GM21526 (cell line): Measurements from ENCODE around the gene PRSS22.

Experiments
- ATAC-seq: cut with Tn5 transposase; IDR thresholded peaks from one replicate; pipeline ENCODE4 v1.9.1; 2021; ENCODE audit warnings: moderate library complexity; ENCODE audit not compliant: unreplicated experiment, low FRiP score

The PRSS22 gene

GRCh38 chr16:2817340-2818271, 40.4 kb downstream of the PRSS22 start:
- no peak for ATAC-seq

- no peak for ATAC-seq
These were observed 41.1 kb downstream of the PRSS22 start, which contains the start of gene PRSS21 for GRCh38 chr16:2816751-2817339. Gene PRSS21 (plus strand): TSS chr16:2817237. CDS start chr16:2817269, 32 bp downstream.

- ATAC-seq, result no peak
These were observed 42.6 kb downstream of the PRSS22 start for GRCh38 chr16:2815299-2815771.

GRCh38 chr16:2814551-2815298, 43.2 kb downstream of the PRSS22 start:
- no peak for ATAC-seq

GRCh38 chr16:2813771-2814221, 44.2 kb downstream of the PRSS22 start:
- ATAC-seq, result no peak

- no peak for ATAC-seq
These were observed 46.1 kb downstream of the PRSS22 start for GRCh38 chr16:2811703-2812471.

- no peak for ATAC-seq
These were observed 47.3 kb downstream of the PRSS22 start for GRCh38 chr16:2810651-2811050.

- ATAC-seq, result no peak
These were observed 48.7 kb downstream of the PRSS22 start for GRCh38 chr16:2809149-2809760.

- ATAC-seq, result no peak
These were observed 49.8 kb downstream of the PRSS22 start for GRCh38 chr16:2808181-2808580.

- no peak for ATAC-seq
These were observed 51.7 kb downstream of the PRSS22 start for GRCh38 chr16:2806286-2806685.

- ATAC-seq, result no peak
These were observed 53.2 kb downstream of the PRSS22 start for GRCh38 chr16:2804728-2805127.

GRCh38 chr16:2803545-2804195, 54.3 kb downstream of the PRSS22 start:
- ATAC-seq, result no peak
